Keratinocyte (primary cell): ENCODE data around the gene BRF1.

Experiments
- CTCF ChIP-seq, 3 experiments: IDR thresholded peaks in 1 of 3; conservative IDR thresholded peaks in 1 of 3; optimal IDR thresholded peaks in 1 of 3; 2 replicates in 2 of 3; 3 replicates in 1 of 3; pipeline versions ENCODE3 to v1.5.1; 2011; ENCODE audit warnings: low read length in 3 of 3, mild to moderate bottlenecking in 3 of 3, moderate library complexity in 2 of 3, control low read depth in 1 of 3, inconsistent platforms in 1 of 3; ENCODE audit not compliant: insufficient read depth in 2 of 3; ENCODE audit errors: extremely low read depth in 1 of 3
- EZH2 ChIP-seq: IDR thresholded peaks from one replicate; pipeline ENCODE4 v1.6.1; 2012; ENCODE audit warnings: inconsistent platforms, mild to moderate bottlenecking, low read length, moderate library complexity

GRCh38 chr14:105292826-105293711 is 7.7 kb downstream of the BRF1 start:
- TF ChIP-seq CTCF (optimal IDR thresholded peaks at IDR 0.05 in 1 of 3, IDR thresholded peaks at IDR 0.05 in 1 of 3, conservative IDR thresholded peaks at IDR 0.05 in 1 of 3; ENCODE audit: extremely low read depth in 1 of 3, insufficient read depth in 2 of 3, low read length in 3 of 3) (no peak), EZH2 (no peak)
